HCT116 (cell line): ENCODE measurements around the gene TCOF1.

Experiments
- CBX3 ChIP-seq: IDR thresholded peaks from 2 replicates; pipeline ENCODE4 v1.6.1; 2012; ENCODE audit warnings: low read depth
- CTCF ChIP-seq, 3 experiments: fragments of 200-600 bp in 1 of 3; sonication (generic) in 1 of 3; IDR thresholded peaks in 2 of 3; conservative IDR thresholded peaks in 1 of 3; 2 replicates each; pipeline ENCODE4 v1.5.1; 2012 to 2017; ENCODE audit warnings: low read depth in 2 of 3, low read length in 2 of 3, antibody characterized with exemption in 1 of 3, borderline replicate concordance in 1 of 3, control low read depth in 1 of 3, mild to moderate bottlenecking in 1 of 3, mixed read lengths in 1 of 3, mixed run types in 1 of 3, moderate library complexity in 1 of 3; ENCODE audit not compliant: insufficient read depth in 1 of 3
- JUND ChIP-seq: IDR thresholded peaks from 2 replicates; pipeline ENCODE4 v1.6.1; 2012
- POLR2A ChIP-seq: IDR thresholded peaks from 2 replicates; pipeline ENCODE4 v1.7.0; 2011; ENCODE audit warnings: borderline replicate concordance; ENCODE audit not compliant: insufficient read depth, insufficient read length; ENCODE audit errors: extremely low read depth
- POLR2AphosphoS5 ChIP-seq: IDR thresholded peaks from 2 replicates; pipeline ENCODE4 v1.6.1; 2011; ENCODE audit warnings: mild to moderate bottlenecking, low read depth, low read length, moderate library complexity
- RAD21 ChIP-seq: IDR thresholded peaks from 2 replicates; pipeline ENCODE4 v1.6.1; 2012; ENCODE audit warnings: low read depth, mild to moderate bottlenecking
- SP1 ChIP-seq: IDR thresholded peaks from 2 replicates; pipeline ENCODE4 v1.6.1; 2012; ENCODE audit warnings: low read depth
- ZFX ChIP-seq: fragments of 450-650 bp; IDR thresholded peaks from 2 replicates; pipeline ENCODE4 v1.6.1; 2017
- ZNF274 ChIP-seq: fragments of 200-500 bp; sonication (Bioruptor generic); IDR thresholded peaks from 2 replicates; pipeline ENCODE4 v1.6.1; 2014; ENCODE audit warnings: mild to moderate bottlenecking, low read depth, low read length, inconsistent platforms

GRCh38 chr5:150328515-150328914 is 29.0 kb upstream of the TCOF1 start:
- TF ChIP-seq CTCF (IDR thresholded peaks at IDR 0.05 in 2 of 3, conservative IDR thresholded peaks at IDR 0.05 in 1 of 3; ENCODE audit: borderline replicate concordance in 1 of 3, insufficient read depth in 1 of 3, low read depth in 2 of 3, low read length in 2 of 3) (no peak), JUND (no peak), RAD21 (no peak), POLR2A (no peak), SP1 (no peak), ZFX (no peak), ZNF274 (no peak), POLR2AphosphoS5 (no peak), CBX3 (no peak)
